Stimulated activated CD8-positive, alpha-beta memory T cell treated with anti-CD3 and anti-CD28 coated beads, Interleukin-4, amount 100 ng/mL, for 24 hours (primary cell): ENCODE data around the gene CNOT4.
"Not testable (repeated sequence)": the region's sequence is repeated elsewhere in the genome, so short reads cannot be mapped to it uniquely, and the experiment has no call there.

Experiments used
- DNase-seq: peaks from one replicate; pipeline ENCODE4 v3.0.0-alpha.2; 2020; ENCODE audit warnings: low read depth

Gene CNOT4

GRCh38 chr7:135322571-135323340 is 187.1 kb downstream of the CNOT4 start:
- no peak for DNase-seq

- DNase-seq, result no peak
These were observed 188.3 kb downstream of the CNOT4 start for GRCh38 chr7:135321556-135321955.

- not testable (repeated sequence) for DNase-seq
These were observed 188.9 kb downstream of the CNOT4 start for GRCh38 chr7:135320953-135321352.

GRCh38 chr7:135320268-135320667 is 189.6 kb downstream of the CNOT4 start:
- no peak for DNase-seq

GRCh38 chr7:135317676-135318325 is 192.1 kb downstream of the CNOT4 start:
- no peak for DNase-seq

- no peak for DNase-seq
These were observed 193.1 kb downstream of the CNOT4 start for GRCh38 chr7:135316648-135317313.

GRCh38 chr7:135313971-135314370 is 195.9 kb downstream of the CNOT4 start:
- no peak for DNase-seq
